GM21423 (cell line): ENCODE measurements around the gene TTC3.

ENCODE experiments used
- ATAC-seq: cut with Tn5 transposase; IDR thresholded peaks from one replicate; pipeline ENCODE4 v1.9.1; 2021; ENCODE audit warnings: mild to moderate bottlenecking, moderate library complexity; ENCODE audit not compliant: unreplicated experiment

Gene TTC3

GRCh38 chr21:37245151-37245550 is 172.1 kb downstream of the TTC3 start:
- no peak for ATAC-seq

GRCh38 chr21:37248298-37248697 is 175.2 kb downstream of the TTC3 start:
- no peak for ATAC-seq

GRCh38 chr21:37249112-37249904 is 176.3 kb downstream of the TTC3 start:
- no peak for ATAC-seq

GRCh38 chr21:37251294-37251634 is 178.2 kb downstream of the TTC3 start:
- ATAC-seq = no peak
